ENCODE data around the gene LILRA5.

DNA sequence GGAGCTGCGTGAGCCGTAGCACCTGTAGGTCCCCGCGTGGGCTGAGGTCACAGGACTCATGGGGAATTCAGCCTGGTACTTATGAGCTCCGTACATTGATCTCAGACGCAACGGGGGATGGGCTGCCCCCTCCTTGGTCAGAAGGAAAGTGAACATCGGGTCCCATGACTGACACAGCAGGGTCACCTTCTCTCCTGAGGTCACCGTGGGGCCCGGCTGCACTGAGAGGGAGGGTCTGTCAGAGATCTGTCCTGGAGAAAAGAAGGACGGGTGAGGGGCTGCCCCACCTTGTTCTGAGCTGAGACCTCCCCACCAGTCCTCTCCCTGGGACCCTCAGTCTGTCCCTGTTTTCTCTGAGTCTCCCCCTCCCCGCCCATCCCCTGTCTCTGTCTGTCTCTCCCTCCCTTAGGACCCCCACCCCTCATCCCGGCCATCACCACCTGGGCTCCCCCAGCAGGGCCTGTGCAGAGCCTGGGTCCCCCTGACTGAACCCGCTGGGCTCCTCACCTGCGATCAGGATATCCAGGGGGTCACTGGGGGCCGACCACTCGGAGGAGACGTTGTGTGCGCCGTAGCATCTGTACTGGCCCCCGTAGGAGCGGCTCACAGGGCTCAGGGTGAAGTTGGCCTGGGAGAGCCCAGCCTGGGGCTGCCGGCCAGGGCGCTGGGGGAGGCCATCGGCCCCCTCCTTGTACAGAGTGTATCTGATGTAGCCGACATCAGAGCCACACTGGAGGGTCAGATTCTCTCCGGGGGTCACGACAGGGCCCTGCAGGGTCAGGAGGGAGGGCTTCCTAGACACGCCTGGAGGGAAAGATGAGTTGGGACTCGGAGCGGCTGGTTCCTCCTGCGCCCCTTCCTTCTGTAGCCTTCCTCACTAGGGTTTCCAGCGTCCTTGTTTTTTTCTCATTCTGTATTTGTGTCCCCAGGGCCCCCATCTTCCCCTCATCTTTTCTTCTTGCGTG, 24.2 kb upstream of the LILRA5 start:
- TF ChIP-seq POLR2A (IDR thresholded peaks at IDR 0.05; ENCODE audit: borderline replicate concordance, extremely low read depth, insufficient read depth, insufficient read length) (no peak), EZH2phosphoT487 (IDR thresholded peaks at IDR 0.05; ENCODE audit: borderline replicate concordance) (no peak), POLR2AphosphoS5 (IDR thresholded peaks at IDR 0.05; ENCODE audit: low read depth, low read length) (no peak), YY1 (IDR thresholded peaks at IDR 0.05; ENCODE audit: extremely low read depth, insufficient replicate concordance, low read depth, low read length) (no peak), EGR1 (IDR thresholded peaks at IDR 0.05; ENCODE audit: low read depth) (no peak), SRF (IDR thresholded peaks at IDR 0.05; ENCODE audit: low read depth) (no peak)
- TF ChIP-seq, protein P1, sequence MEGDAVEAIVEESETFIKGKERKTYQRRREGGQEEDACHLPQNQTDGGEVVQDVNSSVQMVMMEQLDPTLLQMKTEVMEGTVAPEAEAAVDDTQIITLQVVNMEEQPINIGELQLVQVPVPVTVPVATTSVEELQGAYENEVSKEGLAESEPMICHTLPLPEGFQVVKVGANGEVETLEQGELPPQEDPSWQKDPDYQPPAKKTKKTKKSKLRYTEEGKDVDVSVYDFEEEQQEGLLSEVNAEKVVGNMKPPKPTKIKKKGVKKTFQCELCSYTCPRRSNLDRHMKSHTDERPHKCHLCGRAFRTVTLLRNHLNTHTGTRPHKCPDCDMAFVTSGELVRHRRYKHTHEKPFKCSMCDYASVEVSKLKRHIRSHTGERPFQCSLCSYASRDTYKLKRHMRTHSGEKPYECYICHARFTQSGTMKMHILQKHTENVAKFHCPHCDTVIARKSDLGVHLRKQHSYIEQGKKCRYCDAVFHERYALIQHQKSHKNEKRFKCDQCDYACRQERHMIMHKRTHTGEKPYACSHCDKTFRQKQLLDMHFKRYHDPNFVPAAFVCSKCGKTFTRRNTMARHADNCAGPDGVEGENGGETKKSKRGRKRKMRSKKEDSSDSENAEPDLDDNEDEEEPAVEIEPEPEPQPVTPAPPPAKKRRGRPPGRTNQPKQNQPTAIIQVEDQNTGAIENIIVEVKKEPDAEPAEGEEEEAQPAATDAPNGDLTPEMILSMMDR (IDR thresholded peaks at IDR 0.05 in 2 of 3, conservative IDR thresholded peaks at IDR 0.05 in 1 of 3; ENCODE audit: borderline replicate concordance in 1 of 3, insufficient read depth in 1 of 3, low read depth in 2 of 3, low read length in 2 of 3) = no peak
- TF ChIP-seq, protein P2, sequence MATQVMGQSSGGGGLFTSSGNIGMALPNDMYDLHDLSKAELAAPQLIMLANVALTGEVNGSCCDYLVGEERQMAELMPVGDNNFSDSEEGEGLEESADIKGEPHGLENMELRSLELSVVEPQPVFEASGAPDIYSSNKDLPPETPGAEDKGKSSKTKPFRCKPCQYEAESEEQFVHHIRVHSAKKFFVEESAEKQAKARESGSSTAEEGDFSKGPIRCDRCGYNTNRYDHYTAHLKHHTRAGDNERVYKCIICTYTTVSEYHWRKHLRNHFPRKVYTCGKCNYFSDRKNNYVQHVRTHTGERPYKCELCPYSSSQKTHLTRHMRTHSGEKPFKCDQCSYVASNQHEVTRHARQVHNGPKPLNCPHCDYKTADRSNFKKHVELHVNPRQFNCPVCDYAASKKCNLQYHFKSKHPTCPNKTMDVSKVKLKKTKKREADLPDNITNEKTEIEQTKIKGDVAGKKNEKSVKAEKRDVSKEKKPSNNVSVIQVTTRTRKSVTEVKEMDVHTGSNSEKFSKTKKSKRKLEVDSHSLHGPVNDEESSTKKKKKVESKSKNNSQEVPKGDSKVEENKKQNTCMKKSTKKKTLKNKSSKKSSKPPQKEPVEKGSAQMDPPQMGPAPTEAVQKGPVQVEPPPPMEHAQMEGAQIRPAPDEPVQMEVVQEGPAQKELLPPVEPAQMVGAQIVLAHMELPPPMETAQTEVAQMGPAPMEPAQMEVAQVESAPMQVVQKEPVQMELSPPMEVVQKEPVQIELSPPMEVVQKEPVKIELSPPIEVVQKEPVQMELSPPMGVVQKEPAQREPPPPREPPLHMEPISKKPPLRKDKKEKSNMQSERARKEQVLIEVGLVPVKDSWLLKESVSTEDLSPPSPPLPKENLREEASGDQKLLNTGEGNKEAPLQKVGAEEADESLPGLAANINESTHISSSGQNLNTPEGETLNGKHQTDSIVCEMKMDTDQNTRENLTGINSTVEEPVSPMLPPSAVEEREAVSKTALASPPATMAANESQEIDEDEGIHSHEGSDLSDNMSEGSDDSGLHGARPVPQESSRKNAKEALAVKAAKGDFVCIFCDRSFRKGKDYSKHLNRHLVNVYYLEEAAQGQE (IDR thresholded peaks at IDR 0.05; ENCODE audit: low read depth) = no peak
- TF ChIP-seq, protein P3, sequence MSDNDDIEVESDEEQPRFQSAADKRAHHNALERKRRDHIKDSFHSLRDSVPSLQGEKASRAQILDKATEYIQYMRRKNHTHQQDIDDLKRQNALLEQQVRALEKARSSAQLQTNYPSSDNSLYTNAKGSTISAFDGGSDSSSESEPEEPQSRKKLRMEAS (IDR thresholded peaks at IDR 0.05) = no peak
